Measurements from ENCODE around the gene PGLYRP2.

DNA sequence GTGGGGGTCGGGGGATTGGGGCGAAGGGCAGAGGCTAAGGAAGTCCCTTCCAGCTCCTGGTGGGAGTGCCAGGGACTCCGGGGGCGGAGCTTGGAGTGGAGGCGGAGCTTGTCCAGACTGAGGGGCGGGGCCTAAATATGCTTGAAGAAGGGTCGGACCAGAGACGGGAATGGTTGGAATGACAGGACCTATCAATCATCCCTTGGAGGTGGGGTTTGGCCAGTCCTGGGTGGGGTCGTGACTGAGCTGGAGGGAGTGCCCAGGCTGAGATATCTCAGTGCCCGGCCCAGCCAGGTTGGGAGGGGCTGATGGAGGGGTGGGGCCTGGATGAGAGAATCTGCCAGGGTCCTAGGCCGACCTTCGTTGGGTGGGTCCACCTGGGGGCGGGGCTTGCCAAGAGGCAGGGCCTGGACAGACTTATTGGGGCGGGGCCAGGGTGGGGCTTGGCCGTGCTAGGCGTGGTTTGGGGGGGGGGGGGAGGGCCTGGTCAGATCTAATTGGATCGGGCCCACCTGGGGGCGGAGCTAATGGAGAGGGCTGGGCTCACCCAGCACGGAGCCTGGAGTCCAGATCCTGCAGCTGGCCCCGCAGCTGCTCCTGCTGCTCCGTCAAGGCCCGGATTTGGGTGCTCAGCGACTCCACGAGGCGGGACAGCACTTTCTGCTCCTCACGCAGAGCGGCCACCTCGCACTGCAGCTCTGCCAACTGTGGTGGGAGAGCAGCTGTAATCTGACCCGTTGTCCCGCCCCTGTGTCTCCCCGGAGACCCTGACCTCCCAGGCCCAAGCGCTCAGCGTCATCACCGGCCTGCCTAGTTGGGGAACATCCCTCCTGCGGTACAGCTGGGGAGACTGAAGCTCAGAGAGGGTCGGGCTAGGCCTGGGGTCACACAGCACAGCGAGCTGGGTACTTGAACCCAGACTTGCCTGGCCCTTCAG is 26.9 kb downstream of the PGLYRP2 start:
- TF ChIP-seq, protein P1, sequence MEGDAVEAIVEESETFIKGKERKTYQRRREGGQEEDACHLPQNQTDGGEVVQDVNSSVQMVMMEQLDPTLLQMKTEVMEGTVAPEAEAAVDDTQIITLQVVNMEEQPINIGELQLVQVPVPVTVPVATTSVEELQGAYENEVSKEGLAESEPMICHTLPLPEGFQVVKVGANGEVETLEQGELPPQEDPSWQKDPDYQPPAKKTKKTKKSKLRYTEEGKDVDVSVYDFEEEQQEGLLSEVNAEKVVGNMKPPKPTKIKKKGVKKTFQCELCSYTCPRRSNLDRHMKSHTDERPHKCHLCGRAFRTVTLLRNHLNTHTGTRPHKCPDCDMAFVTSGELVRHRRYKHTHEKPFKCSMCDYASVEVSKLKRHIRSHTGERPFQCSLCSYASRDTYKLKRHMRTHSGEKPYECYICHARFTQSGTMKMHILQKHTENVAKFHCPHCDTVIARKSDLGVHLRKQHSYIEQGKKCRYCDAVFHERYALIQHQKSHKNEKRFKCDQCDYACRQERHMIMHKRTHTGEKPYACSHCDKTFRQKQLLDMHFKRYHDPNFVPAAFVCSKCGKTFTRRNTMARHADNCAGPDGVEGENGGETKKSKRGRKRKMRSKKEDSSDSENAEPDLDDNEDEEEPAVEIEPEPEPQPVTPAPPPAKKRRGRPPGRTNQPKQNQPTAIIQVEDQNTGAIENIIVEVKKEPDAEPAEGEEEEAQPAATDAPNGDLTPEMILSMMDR (IDR thresholded peaks at IDR 0.05) = no peak
- TF ChIP-seq NRF1 (IDR thresholded peaks at IDR 0.05; ENCODE audit: low read depth, low read length) (no peak), RCOR1 (IDR thresholded peaks at IDR 0.05; ENCODE audit: low read length) (no peak), TCF12 (IDR thresholded peaks at IDR 0.05) (no peak), SMC3 (IDR thresholded peaks at IDR 0.05; ENCODE audit: low read depth, low read length) (no peak), POLR2AphosphoS5 (IDR thresholded peaks at IDR 0.05; ENCODE audit: low read depth, low read length) (no peak), JUND (IDR thresholded peaks at IDR 0.05) (no peak), EP300 (IDR thresholded peaks at IDR 0.05; ENCODE audit: borderline replicate concordance in 1 of 2, low read depth in 1 of 2, low read length in 1 of 2) (no peak)
- TF ChIP-seq, protein P2, sequence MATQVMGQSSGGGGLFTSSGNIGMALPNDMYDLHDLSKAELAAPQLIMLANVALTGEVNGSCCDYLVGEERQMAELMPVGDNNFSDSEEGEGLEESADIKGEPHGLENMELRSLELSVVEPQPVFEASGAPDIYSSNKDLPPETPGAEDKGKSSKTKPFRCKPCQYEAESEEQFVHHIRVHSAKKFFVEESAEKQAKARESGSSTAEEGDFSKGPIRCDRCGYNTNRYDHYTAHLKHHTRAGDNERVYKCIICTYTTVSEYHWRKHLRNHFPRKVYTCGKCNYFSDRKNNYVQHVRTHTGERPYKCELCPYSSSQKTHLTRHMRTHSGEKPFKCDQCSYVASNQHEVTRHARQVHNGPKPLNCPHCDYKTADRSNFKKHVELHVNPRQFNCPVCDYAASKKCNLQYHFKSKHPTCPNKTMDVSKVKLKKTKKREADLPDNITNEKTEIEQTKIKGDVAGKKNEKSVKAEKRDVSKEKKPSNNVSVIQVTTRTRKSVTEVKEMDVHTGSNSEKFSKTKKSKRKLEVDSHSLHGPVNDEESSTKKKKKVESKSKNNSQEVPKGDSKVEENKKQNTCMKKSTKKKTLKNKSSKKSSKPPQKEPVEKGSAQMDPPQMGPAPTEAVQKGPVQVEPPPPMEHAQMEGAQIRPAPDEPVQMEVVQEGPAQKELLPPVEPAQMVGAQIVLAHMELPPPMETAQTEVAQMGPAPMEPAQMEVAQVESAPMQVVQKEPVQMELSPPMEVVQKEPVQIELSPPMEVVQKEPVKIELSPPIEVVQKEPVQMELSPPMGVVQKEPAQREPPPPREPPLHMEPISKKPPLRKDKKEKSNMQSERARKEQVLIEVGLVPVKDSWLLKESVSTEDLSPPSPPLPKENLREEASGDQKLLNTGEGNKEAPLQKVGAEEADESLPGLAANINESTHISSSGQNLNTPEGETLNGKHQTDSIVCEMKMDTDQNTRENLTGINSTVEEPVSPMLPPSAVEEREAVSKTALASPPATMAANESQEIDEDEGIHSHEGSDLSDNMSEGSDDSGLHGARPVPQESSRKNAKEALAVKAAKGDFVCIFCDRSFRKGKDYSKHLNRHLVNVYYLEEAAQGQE (IDR thresholded peaks at IDR 0.05; ENCODE audit: low read depth, low read length) = no peak
- TF ChIP-seq, protein P3, sequence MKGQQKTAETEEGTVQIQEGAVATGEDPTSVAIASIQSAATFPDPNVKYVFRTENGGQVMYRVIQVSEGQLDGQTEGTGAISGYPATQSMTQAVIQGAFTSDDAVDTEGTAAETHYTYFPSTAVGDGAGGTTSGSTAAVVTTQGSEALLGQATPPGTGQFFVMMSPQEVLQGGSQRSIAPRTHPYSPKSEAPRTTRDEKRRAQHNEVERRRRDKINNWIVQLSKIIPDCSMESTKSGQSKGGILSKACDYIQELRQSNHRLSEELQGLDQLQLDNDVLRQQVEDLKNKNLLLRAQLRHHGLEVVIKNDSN (IDR thresholded peaks at IDR 0.05; ENCODE audit: borderline replicate concordance, low read depth) = no peak

Data from SK-N-SH (cell line).